ENCODE measurements around the gene DPY19L1.
"Not testable (repeated sequence)": the region's sequence is repeated elsewhere in the genome, so short reads cannot be mapped to it uniquely, and the experiment has no call there.

DNA sequence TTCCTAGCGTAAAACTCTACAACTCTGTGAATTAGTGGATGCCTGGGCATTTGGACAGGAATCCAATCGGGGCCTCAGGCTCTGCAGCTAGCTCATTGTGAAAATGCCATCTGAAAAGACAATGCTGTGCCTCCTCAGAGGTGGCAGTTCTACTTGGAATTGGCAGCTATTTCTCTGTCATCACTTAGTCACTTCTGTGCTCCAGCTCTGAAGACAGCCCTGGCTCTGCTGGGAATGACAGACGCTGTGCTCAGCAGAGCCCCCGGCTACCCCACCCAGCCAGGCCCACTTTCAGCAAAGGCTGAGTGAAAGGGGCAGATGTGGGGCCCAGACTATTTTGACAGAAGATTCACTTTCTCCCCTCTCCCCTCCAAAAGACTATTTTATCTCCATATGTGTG is 119.8 kb downstream of the DPY19L1 start:
- TF ChIP-seq, protein P1, sequence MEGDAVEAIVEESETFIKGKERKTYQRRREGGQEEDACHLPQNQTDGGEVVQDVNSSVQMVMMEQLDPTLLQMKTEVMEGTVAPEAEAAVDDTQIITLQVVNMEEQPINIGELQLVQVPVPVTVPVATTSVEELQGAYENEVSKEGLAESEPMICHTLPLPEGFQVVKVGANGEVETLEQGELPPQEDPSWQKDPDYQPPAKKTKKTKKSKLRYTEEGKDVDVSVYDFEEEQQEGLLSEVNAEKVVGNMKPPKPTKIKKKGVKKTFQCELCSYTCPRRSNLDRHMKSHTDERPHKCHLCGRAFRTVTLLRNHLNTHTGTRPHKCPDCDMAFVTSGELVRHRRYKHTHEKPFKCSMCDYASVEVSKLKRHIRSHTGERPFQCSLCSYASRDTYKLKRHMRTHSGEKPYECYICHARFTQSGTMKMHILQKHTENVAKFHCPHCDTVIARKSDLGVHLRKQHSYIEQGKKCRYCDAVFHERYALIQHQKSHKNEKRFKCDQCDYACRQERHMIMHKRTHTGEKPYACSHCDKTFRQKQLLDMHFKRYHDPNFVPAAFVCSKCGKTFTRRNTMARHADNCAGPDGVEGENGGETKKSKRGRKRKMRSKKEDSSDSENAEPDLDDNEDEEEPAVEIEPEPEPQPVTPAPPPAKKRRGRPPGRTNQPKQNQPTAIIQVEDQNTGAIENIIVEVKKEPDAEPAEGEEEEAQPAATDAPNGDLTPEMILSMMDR (IDR thresholded peaks at IDR 0.05 in 2 of 3, conservative IDR thresholded peaks at IDR 0.05 in 1 of 3; ENCODE audit: borderline replicate concordance in 1 of 3, insufficient read depth in 1 of 3, low read depth in 2 of 3, low read length in 2 of 3) = not testable (repeated sequence)
- TF ChIP-seq, protein P2, sequence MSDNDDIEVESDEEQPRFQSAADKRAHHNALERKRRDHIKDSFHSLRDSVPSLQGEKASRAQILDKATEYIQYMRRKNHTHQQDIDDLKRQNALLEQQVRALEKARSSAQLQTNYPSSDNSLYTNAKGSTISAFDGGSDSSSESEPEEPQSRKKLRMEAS (IDR thresholded peaks at IDR 0.05) = not testable (repeated sequence)
- TF ChIP-seq POLR2AphosphoS5 (IDR thresholded peaks at IDR 0.05; ENCODE audit: low read depth, low read length); POLR2A (IDR thresholded peaks at IDR 0.05; ENCODE audit: borderline replicate concordance, extremely low read depth, insufficient read depth, insufficient read length); EZH2phosphoT487 (IDR thresholded peaks at IDR 0.05; ENCODE audit: borderline replicate concordance); ZNF274 (IDR thresholded peaks at IDR 0.05; ENCODE audit: low read depth, low read length): not testable (repeated sequence)

Measured in HCT116 (cell line).